SIG-M5 (cell line): ENCODE data around the gene FLT1.

Source experiments
- DNase-seq: peaks from one replicate; lab custom pipeline; 2025; lab: John Stamatoyannopoulos, UW

The FLT1 gene

GRCh38 chr13:28316129-28316528 lies 178.8 kb downstream of the FLT1 start:
- no peak for DNase-seq

- no peak for DNase-seq
Observed at GRCh38 chr13:28314879-28315278, 180.0 kb downstream of the FLT1 start.

GRCh38 chr13:28313579-28313978 lies 181.3 kb downstream of the FLT1 start:
- no peak for DNase-seq

DNA sequence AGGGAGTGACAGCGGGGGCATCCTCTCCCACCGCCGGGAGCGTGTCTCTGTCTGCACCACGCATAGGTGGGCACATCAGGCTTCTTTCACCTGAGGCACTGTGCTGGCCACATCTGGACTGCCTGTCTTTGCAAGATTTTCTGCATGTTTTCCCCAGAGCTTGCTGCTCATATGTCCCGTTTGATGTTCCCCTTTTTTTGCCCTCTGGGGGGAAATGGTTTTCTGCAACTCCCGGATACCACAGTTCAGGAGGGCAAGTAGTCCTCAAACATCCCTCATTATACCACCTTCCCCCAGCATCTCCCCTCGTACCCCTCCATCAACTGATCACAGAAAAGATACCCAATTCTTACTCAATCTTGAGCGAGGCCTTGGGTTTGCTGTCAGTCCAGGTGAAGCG lies 188.6 kb downstream of the FLT1 start:
- no peak for DNase-seq

- DNase-seq = no peak
Observed at GRCh38 chr13:28301839-28302238, 193.1 kb downstream of the FLT1 start.

GRCh38 chr13:28299916-28300315 lies 195.0 kb downstream of the FLT1 start:
- DNase-seq = no peak

DNA sequence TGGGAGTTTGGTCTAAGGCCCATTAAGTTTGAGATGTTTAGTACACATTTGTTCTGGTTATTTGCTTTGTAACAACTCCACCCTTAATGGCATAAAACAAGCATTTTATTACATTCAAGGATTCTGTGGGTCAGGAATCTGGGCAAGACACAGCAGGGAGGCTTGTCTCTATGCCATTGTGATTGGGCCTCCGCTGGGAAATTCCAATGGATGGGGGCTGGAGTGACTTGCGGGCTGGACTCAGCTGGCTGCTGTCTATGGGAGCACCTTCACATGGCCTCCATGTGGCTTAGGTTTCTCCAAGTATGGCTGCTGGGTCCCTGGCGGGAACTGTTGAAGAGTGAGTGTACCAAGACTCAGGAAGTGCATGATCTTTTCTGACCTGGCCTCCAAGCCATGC lies 197.6 kb downstream of the FLT1 start:
- DNase-seq = no peak

GRCh38 chr13:28286263-28286662 lies 208.7 kb downstream of the FLT1 start:
- no peak for DNase-seq

GRCh38 chr13:28283600-28283999 lies 211.3 kb downstream of the FLT1 start:
- no peak for DNase-seq

DNA sequence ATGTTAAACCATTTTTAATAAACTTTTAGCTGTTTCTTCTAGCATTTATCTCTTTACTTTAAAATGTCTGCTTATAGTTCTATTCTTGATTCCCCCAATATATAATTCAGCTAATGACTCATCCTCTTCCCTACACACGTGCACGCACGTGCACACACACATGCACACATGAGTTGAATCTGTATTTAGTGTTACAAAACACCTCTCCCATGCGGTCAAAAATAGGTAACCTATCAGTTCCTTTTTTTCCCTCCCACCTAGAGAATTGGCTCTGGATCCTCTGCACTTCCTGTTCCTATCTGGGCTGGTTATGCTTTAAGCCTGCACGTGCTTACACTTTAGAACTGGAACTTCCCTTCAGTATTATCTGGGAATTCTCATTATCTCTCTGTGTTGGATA lies 212.5 kb downstream of the FLT1 start:
- no peak for DNase-seq

- DNase-seq = no peak
Observed at GRCh38 chr13:28273919-28274318, 221.0 kb downstream of the FLT1 start.

- DNase-seq = no peak
Observed at GRCh38 chr13:28271056-28271840, 223.7 kb downstream of the FLT1 start.

DNA sequence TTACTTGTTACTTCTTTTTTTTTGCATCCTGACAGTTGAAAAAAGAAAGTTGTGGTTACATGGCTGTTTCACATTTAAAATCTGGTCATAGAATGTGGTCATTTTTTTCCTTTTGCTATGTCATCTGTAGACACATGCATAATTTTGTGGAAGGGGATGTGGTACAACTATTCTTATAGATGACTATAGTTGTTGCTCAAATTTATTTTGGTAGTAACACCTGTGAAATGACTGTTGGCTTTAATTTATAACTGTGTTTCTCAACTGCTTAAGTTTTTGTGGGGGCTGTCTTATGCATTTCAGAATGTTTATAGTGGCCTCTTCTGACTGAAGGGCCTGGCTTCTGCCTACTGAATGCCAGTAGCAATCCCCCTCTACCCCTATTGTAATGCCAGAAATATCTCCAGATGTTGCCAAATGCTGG lies 226.1 kb downstream of the FLT1 start:
- DNase-seq = peak; percentile 95

DNA sequence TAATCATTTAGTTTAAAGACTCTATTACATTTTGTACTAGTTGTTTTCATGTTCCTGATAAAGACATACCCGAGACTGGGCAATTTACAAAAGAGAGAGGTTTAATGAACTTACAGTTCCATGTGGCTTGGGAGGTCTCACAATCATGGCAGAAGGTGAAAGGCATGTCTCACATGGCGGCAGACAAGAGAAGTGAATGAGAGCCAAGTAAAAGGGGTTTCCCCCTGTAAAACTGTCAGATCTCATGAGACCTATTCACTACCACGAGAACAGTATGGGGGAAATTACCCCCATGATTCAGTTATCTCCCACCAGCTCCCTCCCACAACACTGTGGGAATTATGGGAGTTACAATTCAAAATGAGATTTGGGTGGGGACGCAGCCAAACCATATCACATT lies 227.4 kb downstream of the FLT1 start:
- DNase-seq = no peak

- no peak for DNase-seq
Observed at GRCh38 chr13:28258417-28258816, 236.5 kb downstream of the FLT1 start.

DNA sequence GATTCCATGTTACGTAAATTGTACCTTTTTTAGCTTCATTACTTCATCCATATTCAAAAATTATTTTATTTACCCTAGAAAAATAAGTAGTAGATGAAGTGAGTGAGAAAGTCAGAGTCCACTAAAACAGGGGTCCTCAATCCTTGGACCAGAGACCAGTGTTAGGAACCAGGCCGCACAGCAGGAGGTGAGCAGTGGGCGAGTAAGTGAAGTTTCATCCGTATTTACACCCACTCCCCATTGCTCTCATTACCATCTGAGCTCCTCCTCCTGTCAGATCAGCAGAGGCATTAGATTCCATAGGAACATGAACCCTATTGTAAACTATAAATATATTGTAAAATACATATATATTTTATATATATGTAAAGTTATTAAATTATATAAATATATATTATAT lies 237.6 kb downstream of the FLT1 start:
- no peak for DNase-seq

DNA sequence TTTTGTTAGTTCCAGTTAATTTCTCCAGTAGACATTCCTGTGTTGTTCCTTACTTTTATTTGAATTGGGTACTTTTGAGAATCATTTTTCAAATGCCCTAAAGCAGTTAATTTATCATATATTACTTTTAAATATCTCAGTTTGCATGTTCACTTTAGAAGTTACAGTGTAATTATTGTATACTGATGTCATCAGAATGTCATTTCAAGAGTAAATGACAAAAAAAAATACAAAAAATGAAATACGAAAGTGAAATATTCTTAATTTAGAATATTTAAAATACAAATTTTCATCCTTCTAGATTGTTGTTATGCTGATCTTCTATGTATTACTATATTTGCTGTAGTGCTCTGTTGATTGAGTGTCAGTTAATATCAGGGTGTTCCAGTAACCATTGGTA lies 242.4 kb downstream of the FLT1 start:
- DNase-seq = no peak

- no peak for DNase-seq
Observed at GRCh38 chr13:28251466-28251865, 243.5 kb downstream of the FLT1 start.

DNA sequence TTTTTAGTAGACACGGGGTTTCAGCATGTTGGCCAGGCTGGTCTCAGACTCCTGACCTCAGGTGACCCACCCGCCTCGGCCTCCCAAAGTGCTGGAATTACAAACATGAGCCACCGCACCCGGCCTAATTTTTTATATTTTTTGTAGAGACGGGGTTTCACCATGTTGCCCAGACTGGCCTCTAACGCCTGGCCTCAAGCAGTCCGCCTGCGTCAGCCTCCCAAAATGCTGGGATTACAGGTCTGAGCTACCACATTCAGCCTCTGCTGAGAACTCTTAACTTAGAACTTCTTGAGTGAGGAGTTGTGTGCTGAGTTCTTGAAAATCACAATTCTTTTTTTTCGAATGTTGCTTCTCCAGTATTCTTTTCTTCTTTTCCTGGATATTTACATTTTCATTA lies 244.4 kb downstream of the FLT1 start:
- DNase-seq = no peak
